GM21381 (cell line): ENCODE data around the gene CCDC179.
A peak's percentile ranks its signal among the peaks of the same experiment; 100 is the strongest.

ENCODE experiments used
- ATAC-seq: cut with Tn5 transposase; IDR thresholded peaks from one replicate; pipeline ENCODE4 v1.9.1; 2021; ENCODE audit warnings: mild to moderate bottlenecking, moderate library complexity; ENCODE audit not compliant: unreplicated experiment

Gene CCDC179

GRCh38 chr11:22808571-22809197, 51.6 kb downstream of the CCDC179 start:
- ATAC-seq = peak; percentile 16

DNA sequence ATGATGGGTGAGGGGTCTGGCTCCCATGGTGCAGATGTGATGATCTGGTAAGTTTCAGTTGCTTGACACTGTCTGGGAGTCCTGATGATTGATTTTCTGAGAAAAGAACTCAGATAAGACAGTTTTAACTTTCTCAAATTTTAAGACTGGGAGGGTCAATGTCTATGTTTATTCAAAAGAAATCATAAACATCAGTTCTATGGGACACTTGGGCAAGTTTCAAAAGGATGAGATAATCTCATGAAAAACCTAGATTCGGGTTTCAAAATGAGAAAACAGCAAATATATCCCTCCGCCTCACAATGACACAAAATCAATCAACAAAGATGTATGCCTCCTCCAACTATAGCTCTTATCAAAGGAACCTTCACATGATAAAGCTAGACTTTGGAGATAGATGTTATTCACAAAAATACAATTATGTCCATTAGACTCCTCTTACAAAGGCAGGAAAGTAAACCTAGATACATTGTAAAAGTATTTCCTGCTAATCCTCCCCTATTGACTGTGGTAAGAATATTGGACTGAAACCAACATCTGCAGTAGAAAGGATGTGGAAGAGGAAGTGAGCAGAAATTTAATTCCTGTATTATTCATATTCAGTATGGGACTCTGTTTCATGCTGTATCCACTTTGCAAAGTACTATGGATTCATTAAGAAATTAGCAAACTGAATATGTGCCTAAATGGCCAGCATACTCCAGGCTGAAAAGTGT, 52.3 kb downstream of the CCDC179 start:
- ATAC-seq = peak; percentile 97

DNA sequence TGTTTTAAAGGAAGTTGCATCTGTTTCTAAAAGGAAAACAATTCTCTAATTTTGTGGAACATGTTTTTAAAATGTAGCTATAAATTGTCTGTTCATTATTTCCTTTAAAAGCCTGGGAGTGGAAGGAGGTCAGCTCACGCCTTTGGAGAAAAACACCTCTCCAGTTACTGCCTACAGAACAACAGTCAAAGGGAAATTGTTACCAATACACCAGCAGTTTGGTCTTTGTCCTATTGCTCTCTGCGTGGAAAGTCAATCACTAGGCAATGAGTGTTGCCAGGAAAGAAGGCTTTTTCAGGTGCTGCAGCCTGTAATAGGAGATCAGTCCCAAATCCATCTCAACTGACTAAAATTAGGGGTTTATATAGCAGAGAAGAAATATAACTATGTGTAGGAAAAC, 52.9 kb downstream of the CCDC179 start:
- no peak for ATAC-seq

GRCh38 chr11:22802861-22803260, 57.4 kb downstream of the CCDC179 start:
- no peak for ATAC-seq

DNA sequence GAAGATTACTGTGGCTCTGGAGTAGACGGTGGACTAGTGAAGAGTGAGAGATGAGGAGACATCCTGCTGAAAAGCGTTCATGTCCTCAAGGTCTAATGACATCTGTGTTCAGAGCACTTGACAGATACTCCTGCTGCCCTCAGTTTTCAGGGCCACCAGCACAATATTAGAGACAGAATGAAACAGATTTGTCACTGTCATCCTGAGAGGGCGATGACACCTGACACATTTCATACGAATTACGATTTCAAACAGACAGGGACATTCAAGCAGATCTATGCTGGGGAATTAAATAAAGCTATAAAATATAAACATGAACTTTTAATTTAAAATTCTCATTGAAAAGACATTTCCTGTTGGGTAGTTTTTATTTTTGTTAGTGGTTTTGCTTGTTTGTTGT, 59.8 kb downstream of the CCDC179 start:
- no peak for ATAC-seq

DNA sequence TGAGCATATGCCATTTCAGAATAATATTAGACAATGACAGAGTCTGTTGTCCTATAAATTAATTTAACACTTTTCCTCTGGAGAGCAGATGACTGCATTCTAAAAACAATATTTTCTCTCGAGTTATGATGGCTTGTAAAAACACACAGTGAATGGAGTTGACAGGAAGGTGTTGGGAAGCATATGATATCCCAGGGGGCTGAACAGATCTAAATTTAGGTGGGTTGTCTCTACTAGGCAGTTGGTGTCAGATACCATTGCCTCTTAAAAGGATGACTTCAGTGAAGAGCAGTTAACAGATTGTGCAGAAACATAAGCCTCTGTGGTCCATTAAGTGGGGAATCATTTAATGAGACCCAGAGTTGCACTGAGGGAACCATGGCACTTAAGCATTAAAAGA, 61.4 kb downstream of the CCDC179 start:
- ATAC-seq = no peak

- ATAC-seq = no peak
Observed at GRCh38 chr11:22797047-22797446, 63.2 kb downstream of the CCDC179 start.
